IPS-18c (cell line): ENCODE results near the gene CD48.
"Not testable (repeated sequence)": the region's sequence is repeated elsewhere in the genome, so short reads cannot be mapped to it uniquely, and the experiment has no call there.

Experiments
- H3K4me3 ChIP-seq: 2 replicates; pipeline ENCODE4 v1.7.0; 2013; ENCODE audit warnings: low read depth, mild to moderate bottlenecking, low read length, moderate library complexity; ENCODE audit not compliant: insufficient read depth
- H3K9me3 ChIP-seq: one replicate; pipeline ENCODE4 v1.6.1; 2013; ENCODE audit warnings: mild to moderate bottlenecking, low read length, moderate library complexity; ENCODE audit not compliant: control insufficient read depth, insufficient read depth

CD48 gene

GRCh38 chr1:160744852-160745520 lies 33.4 kb upstream of the CD48 start:
- Histone ChIP-seq H3K4me3 (no peak overlapping the region), H3K9me3 (no peaks in the 10 kb centered on the region)

GRCh38 chr1:160744199-160744851 lies 32.7 kb upstream of the CD48 start:
- no peaks in the 10 kb centered on the region for H3K9me3 ChIP-seq
- no peak overlapping the region for H3K4me3 ChIP-seq

- no peaks in the 10 kb centered on the region for H3K9me3 ChIP-seq
- H3K4me3 ChIP-seq: no peak overlapping the region
Observed at GRCh38 chr1:160743266-160743665, 31.6 kb upstream of the CD48 start.

- Histone ChIP-seq H3K4me3 (no peak overlapping the region), H3K9me3 (no peaks in the 10 kb centered on the region)
Observed at GRCh38 chr1:160742428-160743127, 31.0 kb upstream of the CD48 start.

- Histone ChIP-seq H3K4me3 (no peak overlapping the region), H3K9me3 (no peaks in the 10 kb centered on the region)
Observed at GRCh38 chr1:160741612-160742348, 30.2 kb upstream of the CD48 start.

- Histone ChIP-seq H3K4me3 (no peak overlapping the region), H3K9me3 (peaks cover 2% of the 10 kb centered on the region)
Observed at GRCh38 chr1:160741092-160741501, 29.5 kb upstream of the CD48 start.

- Histone ChIP-seq H3K4me3 (no peak overlapping the region), H3K9me3 (peaks cover 2% of the 10 kb centered on the region)
Observed at GRCh38 chr1:160740133-160740688, 28.6 kb upstream of the CD48 start.

- Histone ChIP-seq H3K4me3 (no peak within 1 kb of the TSS), H3K9me3 (peaks cover 2% of the 10 kb centered on the region)
Observed at GRCh38 chr1:160739098-160739511, 27.5 kb upstream of the CD48 start, which contains the start of gene SLAMF7. Gene SLAMF7, plus strand, starts transcription at chr1:160739247. Its CDS starts 55 bp downstream, at chr1:160739302.

- peaks cover 2% of the 10 kb centered on the region for H3K9me3 ChIP-seq
- H3K4me3 ChIP-seq: no peak overlapping the region
Observed at GRCh38 chr1:160738271-160738670, 26.6 kb upstream of the CD48 start.

GRCh38 chr1:160734301-160734700 lies 22.7 kb upstream of the CD48 start:
- H3K4me3 ChIP-seq: no peak overlapping the region
- H3K9me3 ChIP-seq: peaks cover 2% of the 10 kb centered on the region

- H3K4me3 ChIP-seq: no peak overlapping the region
- H3K9me3 ChIP-seq: peaks cover 2% of the 10 kb centered on the region
Observed at GRCh38 chr1:160733898-160734297, 22.3 kb upstream of the CD48 start.

GRCh38 chr1:160731990-160732389 lies 20.4 kb upstream of the CD48 start:
- Histone ChIP-seq H3K4me3 (no peak overlapping the region), H3K9me3 (peaks cover 2% of the 10 kb centered on the region)

- H3K9me3 ChIP-seq, H3K4me3 ChIP-seq: not testable (repeated sequence)
Observed at GRCh38 chr1:160731564-160731963, 19.9 kb upstream of the CD48 start.

GRCh38 chr1:160727316-160727640 lies 15.7 kb upstream of the CD48 start:
- no peaks in the 10 kb centered on the region for H3K9me3 ChIP-seq
- H3K4me3 ChIP-seq: no peak overlapping the region

- H3K9me3 ChIP-seq: no peaks in the 10 kb centered on the region
- no peak overlapping the region for H3K4me3 ChIP-seq
Observed at GRCh38 chr1:160726498-160727315, 15.1 kb upstream of the CD48 start.

- Histone ChIP-seq H3K4me3 (no peak overlapping the region), H3K9me3 (no peaks in the 10 kb centered on the region)
Observed at GRCh38 chr1:160726114-160726497, 14.5 kb upstream of the CD48 start.
